ENCODE measurements around the gene C19orf25. TPM values are rescaled to one million over a fixed set of nuclear protein-coding genes. Genes with fewer than 3 reads are reported as not detected.

C19orf25 gene
- total and polyA plus RNA-seq, 2 of the 13 experiments (the other 11 are each of a cell fraction or from before 2014, with no cell fraction given), result 14.2 to 32.4 TPM

GRCh38 chr19:1478934-1479707 lies at the start of gene C19orf25 (continued):
- TF ChIP-seq CAMTA2 (CRISPR knock-in tag; IDR thresholded peaks at IDR 0.05; ENCODE audit: borderline replicate concordance), result 0 out of 2 replicates have a peak, but pooled peaks have one; percentile 62
- peak; percentile 74; the same call in 1 of the 2 replicates for TF ChIP-seq ELF4 (CRISPR knock-in tag; IDR thresholded peaks at IDR 0.05; ENCODE audit: borderline replicate concordance)
- no peak for TF ChIP-seq SIX1 (CRISPR knock-in tag; IDR thresholded peaks at IDR 0.05; ENCODE audit: borderline replicate concordance)
- TF ChIP-seq CEBPB (IDR thresholded peaks at IDR 0.05; ENCODE audit: borderline replicate concordance, low read depth, low read length), result no peak
- peak; percentile 78; the same call in 1 of the 2 replicates for TF ChIP-seq MTERF4 (CRISPR knock-in tag; IDR thresholded peaks at IDR 0.05)
- no peak for TF ChIP-seq ZNF234 (CRISPR knock-in tag; conservative IDR thresholded peaks at IDR 0.05)
- peak; percentile 98 for TF ChIP-seq ZMYM3 (CRISPR knock-in tag; IDR thresholded peaks at IDR 0.05)
- TF ChIP-seq ZNF75D (CRISPR knock-in tag; IDR thresholded peaks at IDR 0.05; ENCODE audit: borderline replicate concordance), result 0 out of 2 replicates have a peak, but pooled peaks have one; percentile 38
- TF ChIP-seq ZNF333 (CRISPR knock-in tag; IDR thresholded peaks at IDR 0.05; ENCODE audit: borderline replicate concordance), result 0 out of 2 replicates have a peak, but pooled peaks have one; percentile 33
- no peak for TF ChIP-seq ZBTB3 (CRISPR knock-in tag; IDR thresholded peaks at IDR 0.05; ENCODE audit: borderline replicate concordance, low read depth)
- peak; percentile 35; the same call in 1 of the 2 replicates for TF ChIP-seq KDM5A (IDR thresholded peaks at IDR 0.05; ENCODE audit: borderline replicate concordance, low read length)
- TF ChIP-seq ZNF317 (CRISPR knock-in tag; IDR thresholded peaks at IDR 0.05), result no peak
- TF ChIP-seq ZNF609 (CRISPR knock-in tag; IDR thresholded peaks at IDR 0.05; ENCODE audit: borderline replicate concordance), result no peak
- no peak for TF ChIP-seq SNAI1 (CRISPR knock-in tag; IDR thresholded peaks at IDR 0.05; ENCODE audit: borderline replicate concordance)
- TF ChIP-seq CREB3 (CRISPR knock-in tag; IDR thresholded peaks at IDR 0.05), result no peak
- TF ChIP-seq ZNF33A (CRISPR knock-in tag; IDR thresholded peaks at IDR 0.05; ENCODE audit: borderline replicate concordance), result peak; percentile 85; the same call in 1 of the 2 replicates
- 0 out of 2 replicates have a peak, but pooled peaks have one; percentile 40 for TF ChIP-seq SP140L (CRISPR knock-in tag; IDR thresholded peaks at IDR 0.05; ENCODE audit: borderline replicate concordance)
- TF ChIP-seq ZNF652 (CRISPR knock-in tag; IDR thresholded peaks at IDR 0.05; ENCODE audit: borderline replicate concordance, low read depth), result peak; percentile 16; the same call in 1 of the 2 replicates
- peak; percentile 22; the same call in 1 of the 2 replicates for TF ChIP-seq ZNF205 (CRISPR knock-in tag; IDR thresholded peaks at IDR 0.05)
- TF ChIP-seq ZNF331 (CRISPR knock-in tag; IDR thresholded peaks at IDR 0.05), result peak; percentile 22; the same call in 1 of the 2 replicates
- TF ChIP-seq SETDB1 (CRISPR knock-in tag; IDR thresholded peaks at IDR 0.05; ENCODE audit: borderline replicate concordance), result no peak
- peak; percentile 39 for TF ChIP-seq RXRA (CRISPR knock-in tag; IDR thresholded peaks at IDR 0.05)
